CD4-positive, alpha-beta T cell treated with Interleukin-6 for 4 hours (primary cell): ENCODE results near the gene MRM1.

ENCODE experiments used
- DNase-seq: peaks from one replicate; pipeline ENCODE4 v3.0.0-alpha.2; 2020; ENCODE audit warnings: mixed read lengths

MRM1 gene, protein sequence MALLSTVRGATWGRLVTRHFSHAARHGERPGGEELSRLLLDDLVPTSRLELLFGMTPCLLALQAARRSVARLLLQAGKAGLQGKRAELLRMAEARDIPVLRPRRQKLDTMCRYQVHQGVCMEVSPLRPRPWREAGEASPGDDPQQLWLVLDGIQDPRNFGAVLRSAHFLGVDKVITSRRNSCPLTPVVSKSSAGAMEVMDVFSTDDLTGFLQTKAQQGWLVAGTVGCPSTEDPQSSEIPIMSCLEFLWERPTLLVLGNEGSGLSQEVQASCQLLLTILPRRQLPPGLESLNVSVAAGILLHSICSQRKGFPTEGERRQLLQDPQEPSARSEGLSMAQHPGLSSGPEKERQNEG

DNA sequence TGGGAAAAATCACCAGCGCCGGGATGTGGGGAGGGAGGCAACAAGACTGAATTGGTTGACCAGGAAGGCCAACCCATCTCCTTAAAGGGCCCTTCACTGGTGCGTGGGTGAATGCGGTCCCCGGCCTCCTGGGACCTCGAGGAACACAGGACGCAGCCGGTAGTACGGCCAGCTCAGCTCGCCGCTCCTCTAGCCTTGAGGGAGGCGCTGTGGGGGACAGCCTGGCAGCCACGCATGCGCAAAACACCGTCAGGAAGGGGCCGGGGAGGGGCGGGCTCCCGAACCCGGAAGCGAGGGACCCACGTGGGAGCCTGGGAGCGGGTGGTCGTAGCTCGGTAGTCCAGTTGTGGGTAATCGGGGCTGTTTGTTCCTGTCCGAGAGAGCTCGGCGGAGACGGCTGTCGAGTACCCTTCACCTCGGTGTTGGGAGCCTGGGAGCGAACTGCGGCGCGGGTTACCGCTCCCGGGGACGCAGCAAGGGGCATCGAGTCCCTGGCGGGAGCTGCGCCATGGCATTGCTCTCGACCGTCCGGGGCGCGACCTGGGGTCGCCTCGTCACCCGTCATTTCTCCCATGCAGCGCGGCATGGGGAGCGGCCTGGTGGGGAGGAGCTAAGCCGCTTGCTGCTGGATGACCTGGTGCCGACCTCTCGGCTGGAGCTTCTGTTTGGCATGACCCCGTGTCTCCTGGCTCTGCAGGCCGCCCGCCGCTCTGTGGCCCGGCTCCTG is at the start of gene MRM1:
MRM1 (plus strand) TSS at position 281 of the 727 bp plus-strand sequence; CDS start at position 509, 228 bp downstream.
- peak; percentile 94 for DNase-seq

DNA sequence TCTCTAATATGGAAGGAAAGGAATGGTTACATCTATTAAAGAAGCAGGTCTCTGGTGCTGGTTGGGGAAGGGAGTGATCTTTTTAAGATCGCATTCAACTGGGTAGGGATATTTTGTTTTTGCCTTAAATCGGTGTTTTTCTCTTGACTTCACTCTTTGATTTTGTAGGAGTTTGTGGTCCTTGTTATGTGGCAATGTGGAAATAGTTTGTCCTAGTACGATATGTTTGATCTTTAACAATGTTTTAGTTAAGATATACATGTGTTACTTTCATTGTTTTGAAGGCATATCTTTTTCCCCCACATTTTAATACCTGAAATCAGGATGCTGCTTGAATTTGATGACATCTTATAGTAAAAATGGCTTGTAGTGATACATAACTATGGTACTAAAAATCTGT is 47.9 kb upstream of the MRM1 start:
- DNase-seq: no peak

DNA sequence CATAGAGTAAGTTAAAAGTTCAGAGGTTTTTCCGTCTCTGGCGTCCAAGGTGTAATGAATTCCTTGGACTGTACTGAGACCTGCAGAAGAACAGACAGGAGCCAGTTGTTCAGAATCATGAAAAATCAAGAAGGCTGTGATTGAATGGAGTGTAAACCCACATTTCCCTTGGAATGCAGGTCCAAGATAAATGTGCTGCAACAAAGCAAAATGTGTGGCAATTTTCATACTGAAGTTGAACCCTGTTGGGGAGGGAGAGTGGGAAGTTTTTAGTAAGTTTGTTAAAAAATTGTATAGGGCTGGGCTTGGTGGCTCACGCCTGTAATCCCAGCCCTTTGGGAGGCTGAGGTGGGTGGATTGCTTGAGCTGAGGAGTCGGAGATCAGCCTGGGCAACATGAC is 35.3 kb upstream of the MRM1 start:
- no peak for DNase-seq

DNA sequence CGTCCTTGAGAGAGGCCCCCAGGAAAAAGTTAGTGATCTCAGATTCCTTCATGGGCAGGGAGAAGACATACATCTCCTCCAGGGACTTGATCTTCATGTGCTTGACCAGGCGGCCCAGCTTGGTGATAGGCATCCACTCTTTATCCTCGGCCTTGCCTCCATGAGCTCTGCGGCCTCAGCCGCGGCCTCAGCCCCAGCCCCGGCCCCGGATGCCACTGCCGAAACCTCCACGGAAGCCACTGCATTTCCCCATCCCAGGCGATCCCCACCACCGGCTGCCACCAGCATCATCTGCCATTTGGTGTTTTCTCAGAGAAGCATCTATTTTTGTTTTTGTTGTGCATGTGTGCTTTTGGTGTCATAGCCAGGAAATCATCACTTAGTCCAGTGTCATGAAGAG is 26.4 kb upstream of the MRM1 start:
- DNase-seq: no peak

- DNase-seq: no peak
Observed at GRCh38 chr17:36576793-36577192, 24.6 kb upstream of the MRM1 start.

- no peak for DNase-seq
Observed at GRCh38 chr17:36578671-36579070, 22.7 kb upstream of the MRM1 start.

DNA sequence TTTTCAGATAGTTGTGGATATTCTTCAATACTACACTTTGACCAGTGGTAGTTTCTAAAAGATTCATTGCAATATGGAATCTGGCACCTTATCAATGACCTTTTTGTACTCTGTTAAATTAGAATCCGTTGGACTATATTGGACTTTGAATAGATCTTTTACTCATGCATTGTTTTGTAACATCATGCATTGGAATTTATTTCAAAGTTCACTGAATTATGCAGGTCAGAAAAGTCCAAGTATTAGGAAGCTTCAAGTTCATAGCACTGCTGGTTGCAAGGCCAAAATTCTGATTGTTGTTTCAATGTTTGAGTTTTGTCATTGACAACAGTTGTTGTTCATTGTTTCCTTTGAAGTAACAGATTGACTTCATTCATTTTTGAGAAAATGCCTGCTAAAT is 17.6 kb upstream of the MRM1 start:
- DNase-seq: no peak

DNA sequence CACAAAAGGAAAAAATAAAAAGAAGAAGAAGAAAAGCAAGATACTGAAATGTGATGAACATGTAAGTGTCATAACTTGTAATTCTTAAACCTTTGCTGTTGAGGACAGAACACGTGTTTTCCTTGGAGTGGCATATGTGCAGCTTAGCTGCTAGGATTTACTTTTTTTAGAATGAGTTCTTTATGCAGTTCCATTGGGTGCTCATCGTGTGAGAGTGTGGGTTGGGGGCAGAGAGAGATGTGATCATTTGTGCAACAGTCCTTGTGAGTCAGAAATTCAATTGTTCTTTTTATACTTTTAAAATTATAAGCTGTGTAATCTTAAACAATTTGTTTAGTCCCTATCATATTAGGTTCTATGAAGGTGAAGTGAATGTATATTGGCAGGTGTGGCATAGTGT is 15.2 kb upstream of the MRM1 start:
- DNase-seq: no peak

- no peak for DNase-seq
Observed at GRCh38 chr17:36590082-36590481, 11.3 kb upstream of the MRM1 start.

- DNase-seq: peak; percentile 82
Observed at GRCh38 chr17:36591434-36592315, 9.7 kb upstream of the MRM1 start, which contains the start of gene DHRS11. Gene DHRS11 (plus strand): TSS chr17:36591879. CDS start chr17:36592010, 131 bp downstream.

DNA sequence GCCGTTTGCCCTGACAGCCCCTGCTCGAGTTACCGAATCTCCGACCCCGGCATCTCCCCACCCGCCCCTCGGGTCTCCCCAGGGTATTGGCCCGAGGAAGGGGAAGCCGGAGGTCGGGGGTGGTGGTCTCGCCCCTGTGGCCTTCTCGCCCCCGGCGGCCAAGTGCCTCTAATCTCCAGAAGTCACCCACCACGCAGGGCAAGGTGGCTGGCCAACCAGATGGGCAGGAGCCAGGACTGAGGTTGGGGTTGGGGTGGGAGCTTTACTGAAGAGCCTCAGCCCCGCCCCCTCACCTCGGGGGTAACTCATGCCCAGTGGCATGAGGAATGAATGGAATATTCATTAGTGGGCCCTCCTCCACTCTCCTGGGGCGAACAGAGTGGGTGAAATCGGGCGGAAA is 9.1 kb upstream of the MRM1 start:
- DNase-seq: no peak

DNA sequence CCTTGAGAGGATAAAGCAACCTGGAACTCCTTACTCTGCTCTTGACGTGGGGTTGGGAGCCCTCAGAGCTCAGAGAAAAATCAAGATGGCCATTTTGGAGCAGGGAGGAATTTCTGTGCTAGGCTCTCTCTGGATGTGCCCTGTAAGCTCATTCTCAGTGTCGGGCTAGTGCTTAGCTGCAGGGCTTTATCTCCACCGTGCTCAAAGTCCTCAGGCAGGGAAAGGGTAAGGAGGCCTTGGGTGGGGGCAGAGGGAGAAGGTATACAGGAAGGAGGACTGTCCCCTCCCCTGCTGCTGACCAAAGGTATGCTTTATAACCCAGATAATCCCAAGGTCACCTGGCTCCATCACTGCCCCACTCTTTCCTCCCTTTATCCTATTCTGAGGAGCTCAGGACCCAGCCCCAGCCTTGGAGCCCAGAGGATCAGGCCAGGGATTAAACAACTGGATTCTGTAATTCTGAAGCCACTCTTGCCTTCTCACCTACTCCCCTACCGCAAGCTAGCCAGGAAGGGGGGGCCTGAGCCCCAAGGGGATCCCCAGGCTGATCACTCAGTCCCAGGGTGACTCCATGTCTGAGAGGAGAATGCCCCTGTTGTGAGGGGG is 8.6 kb upstream of the MRM1 start:
- DNase-seq: no peak

GRCh38 chr17:36593656-36594316 is 7.6 kb upstream of the MRM1 start:
- DNase-seq: no peak

- DNase-seq: no peak
Observed at GRCh38 chr17:36594626-36595401, 6.6 kb upstream of the MRM1 start.

GRCh38 chr17:36597226-36597625 is 4.2 kb upstream of the MRM1 start:
- DNase-seq: no peak

DNA sequence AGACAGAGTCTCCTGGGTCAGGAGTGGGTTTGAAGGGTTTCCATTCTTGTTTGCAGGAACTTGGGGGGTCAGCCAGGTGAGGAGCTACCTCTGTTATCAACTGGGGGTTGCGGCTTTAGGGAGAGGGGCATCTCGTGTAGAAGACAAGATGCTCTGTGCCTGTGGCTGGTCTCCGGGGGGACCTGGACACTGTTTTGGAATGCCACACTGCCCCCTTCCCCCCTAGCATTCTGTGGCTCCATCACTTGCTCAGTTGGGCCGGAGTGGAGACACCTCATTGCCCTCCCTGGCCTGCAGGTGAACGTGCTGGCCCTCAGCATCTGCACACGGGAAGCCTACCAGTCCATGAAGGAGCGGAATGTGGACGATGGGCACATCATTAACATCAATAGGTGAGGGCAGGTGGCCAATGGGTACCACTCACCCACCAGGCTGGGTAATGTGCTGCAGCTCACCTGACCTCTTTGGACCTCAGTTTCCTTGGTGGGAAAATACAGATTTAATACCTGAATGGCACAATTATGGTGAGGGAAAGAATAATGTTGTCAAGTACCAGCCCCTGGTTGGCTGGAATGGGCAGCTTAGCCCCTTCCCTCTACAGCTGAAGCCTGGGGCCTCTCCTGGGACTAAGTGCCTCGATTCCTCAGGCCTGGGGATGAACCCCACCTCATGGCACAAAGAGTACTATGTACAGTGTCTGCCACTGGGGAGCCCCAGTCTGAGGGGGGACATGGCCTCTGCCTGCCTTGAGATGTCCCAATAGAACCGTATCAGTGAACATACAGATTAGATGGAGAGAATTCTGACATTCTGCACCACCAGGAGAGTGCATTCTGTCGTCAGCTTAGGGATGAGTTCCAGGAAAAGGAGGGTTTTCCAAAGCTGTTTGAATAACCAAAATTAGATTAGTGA is 3.3 kb upstream of the MRM1 start:
- DNase-seq: no peak

GRCh38 chr17:36598951-36599401 is 2.4 kb upstream of the MRM1 start:
- DNase-seq: no peak

GRCh38 chr17:36599546-36600250 is 1.7 kb upstream of the MRM1 start:
- no peak for DNase-seq

GRCh38 chr17:36600465-36600864 is 918 bp upstream of the MRM1 start:
- no peak for DNase-seq

DNA sequence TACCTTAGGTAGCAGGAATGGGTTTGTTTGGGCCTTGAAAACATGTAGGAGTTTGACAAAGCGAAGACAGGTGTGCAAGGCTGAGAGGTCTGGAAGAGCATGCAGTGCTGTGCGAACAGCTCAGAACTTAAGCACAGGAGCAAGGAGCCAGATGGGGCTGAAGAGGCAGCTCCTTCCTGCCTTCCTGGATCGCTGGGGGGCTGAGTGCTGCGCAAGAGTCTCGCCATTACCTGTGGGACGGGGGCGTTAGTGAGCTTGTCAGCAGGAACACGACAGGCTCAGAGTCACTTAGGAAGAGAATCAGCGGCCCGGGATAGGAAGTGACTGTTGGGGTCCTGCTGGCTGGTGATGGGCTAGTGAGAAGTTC is 464 bp upstream of the MRM1 start:
- DNase-seq: no peak
